IMR-90 (cell line): Measurements from ENCODE around the gene SCCPDH.

Experiments
- CEBPB ChIP-seq: IDR thresholded peaks from 2 replicates; pipeline ENCODE4 v1.6.1; 2012; ENCODE audit warnings: low read depth, low read length, improper control_type of control experiment
- CTCF ChIP-seq: conservative IDR thresholded peaks from 2 replicates; pipeline ENCODE4 v1.5.1; 2012; ENCODE audit warnings: mild to moderate bottlenecking, low read depth, low read length, improper control_type of control experiment
- FOS ChIP-seq: fragments of 150-350 bp; IDR thresholded peaks from 2 replicates; pipeline ENCODE4 v1.6.1; 2016; ENCODE audit warnings: low read depth, low read length
- MAZ ChIP-seq: IDR thresholded peaks from 2 replicates; pipeline ENCODE4 v1.6.1; 2012; ENCODE audit warnings: low read depth, mild to moderate bottlenecking, low read length, improper control_type of control experiment, moderate library complexity, borderline replicate concordance
- POLR2A ChIP-seq: IDR thresholded peaks from 2 replicates; pipeline ENCODE4 v1.6.1; 2012; ENCODE audit warnings: mild to moderate bottlenecking, low read depth, low read length
- RCOR1 ChIP-seq: IDR thresholded peaks from 2 replicates; pipeline ENCODE4 v1.6.1; 2012; ENCODE audit warnings: mild to moderate bottlenecking, low read length, improper control_type of control experiment; ENCODE audit not compliant: insufficient replicate concordance
- SMC3 ChIP-seq: fragments of 150-350 bp; IDR thresholded peaks from 2 replicates; pipeline ENCODE4 v1.6.1; 2016; ENCODE audit warnings: low read depth, mild to moderate bottlenecking, antibody characterized with exemption, low read length, moderate library complexity

GRCh38 chr1:246699095-246699735, 25.0 kb upstream of the SCCPDH start:
- TF ChIP-seq POLR2A (peak; percentile 32; the same call in 1 of the 2 replicates), CTCF (peak; percentile 97), CEBPB (no peak), RCOR1 (no peak), FOS (no peak), MAZ (no peak), SMC3 (peak; percentile 72)
